H9 (cell line): ENCODE data around the gene SLC22A3. TPM values are rescaled to one million over a fixed set of nuclear protein-coding genes. Genes with fewer than 3 reads are reported as not detected.

Source experiments
- DNase-seq: peaks from one replicate; pipeline ENCODE4 v3.0.0-alpha.2; 2017
- H2AFZ ChIP-seq: one replicate; pipeline ENCODE4 v1.6.1; 2013; ENCODE audit warnings: mild to moderate bottlenecking, low read length, control low read depth, moderate library complexity
- H2AK5ac ChIP-seq: 2 replicates; pipeline ENCODE4 v1.6.1; 2013; ENCODE audit warnings: low read length, control low read depth, mixed read lengths; ENCODE audit not compliant: insufficient read length
- H2BK120ac ChIP-seq: one replicate; pipeline ENCODE4 v1.6.1; 2013; ENCODE audit warnings: low read depth, mild to moderate bottlenecking, low read length, control low read depth, inconsistent platforms; ENCODE audit not compliant: poor library complexity, severe bottlenecking
- H2BK12ac ChIP-seq: 2 replicates; pipeline ENCODE4 v1.6.1; 2013; ENCODE audit warnings: low read length, control low read depth, mixed read lengths, low read depth; ENCODE audit not compliant: insufficient read length
- H2BK15ac ChIP-seq: 2 replicates; pipeline ENCODE4 v1.6.1; 2013; ENCODE audit warnings: low read depth, low read length, control low read depth
- H2BK20ac ChIP-seq: one replicate; pipeline ENCODE4 v1.6.1; 2013; ENCODE audit warnings: low read depth, mild to moderate bottlenecking, low read length, control low read depth, inconsistent platforms; ENCODE audit not compliant: poor library complexity, severe bottlenecking
- H2BK5ac ChIP-seq: 2 replicates; pipeline ENCODE4 v1.6.1; 2013; ENCODE audit warnings: low read length, control low read depth, mixed read lengths; ENCODE audit not compliant: insufficient read length
- H3K14ac ChIP-seq: 2 replicates; pipeline ENCODE4 v1.6.1; 2013; ENCODE audit warnings: low read length, control low read depth; ENCODE audit not compliant: insufficient read depth
- H3K18ac ChIP-seq: 2 replicates; pipeline ENCODE4 v1.6.1; 2013; ENCODE audit warnings: low read depth, mild to moderate bottlenecking, mixed read lengths, low read length, control low read depth; ENCODE audit not compliant: insufficient read length
- H3K23ac ChIP-seq: 2 replicates; pipeline ENCODE4 v1.6.1; 2013; ENCODE audit warnings: low read length, control low read depth, mixed read lengths, low read depth; ENCODE audit not compliant: insufficient read length
- H3K23me2 ChIP-seq: 2 replicates; pipeline ENCODE4 v1.6.1; 2013; ENCODE audit warnings: low read depth, mild to moderate bottlenecking, mixed read lengths, low read length, control low read depth; ENCODE audit not compliant: insufficient read length, poor library complexity, severe bottlenecking
- H3K27ac ChIP-seq: 2 replicates; pipeline ENCODE4 v1.5.1; 2013; ENCODE audit warnings: low read length, control low read depth, mixed read lengths, low read depth; ENCODE audit not compliant: insufficient read length
- H3K27me3 ChIP-seq: 2 replicates; pipeline ENCODE4 v1.6.1; 2013; ENCODE audit warnings: low read length, control low read depth, inconsistent platforms; ENCODE audit not compliant: insufficient read depth
- H3K4ac ChIP-seq: 2 replicates; pipeline ENCODE4 v1.6.1; 2013; ENCODE audit warnings: low read depth, mild to moderate bottlenecking, control low read depth, inconsistent platforms, low read length, moderate library complexity
- H3K4me1 ChIP-seq: 2 replicates; pipeline ENCODE4 v1.6.1; 2013; ENCODE audit warnings: low read length, control low read depth, inconsistent platforms; ENCODE audit not compliant: insufficient read depth
- H3K4me2 ChIP-seq: 2 replicates; pipeline ENCODE4 v1.6.1; 2013; ENCODE audit warnings: low read length, control low read depth, mixed read lengths; ENCODE audit not compliant: insufficient read length, insufficient read depth
- H3K56ac ChIP-seq: 2 replicates; pipeline ENCODE4 v1.6.1; 2013; ENCODE audit warnings: low read depth, mild to moderate bottlenecking, mixed read lengths, low read length, control low read depth; ENCODE audit not compliant: insufficient read length
- H3K79me1 ChIP-seq: 2 replicates; pipeline ENCODE4 v1.6.1; 2013; ENCODE audit warnings: low read depth, mild to moderate bottlenecking, moderate library complexity, low read length, control low read depth, inconsistent platforms; ENCODE audit not compliant: insufficient read depth, poor library complexity, severe bottlenecking
- H3K79me2 ChIP-seq: 2 replicates; pipeline ENCODE4 v1.6.1; 2013; ENCODE audit warnings: low read length, control low read depth, inconsistent platforms; ENCODE audit not compliant: insufficient read depth
- H3K9ac ChIP-seq: 2 replicates; pipeline ENCODE4 v1.6.1; 2013; ENCODE audit warnings: low read length, control low read depth, mixed read lengths; ENCODE audit not compliant: insufficient read length; ENCODE audit errors: extremely low read depth
- H3K9me3 ChIP-seq: one replicate; pipeline ENCODE4 v1.6.1; 2013; ENCODE audit warnings: low read depth, low read length, inconsistent platforms; ENCODE audit not compliant: control insufficient read depth
- H3T11ph ChIP-seq: one replicate; pipeline ENCODE4 v1.6.1; 2013; ENCODE audit warnings: mild to moderate bottlenecking, low read length, control low read depth, inconsistent platforms
- H4K20me1 ChIP-seq: one replicate; pipeline ENCODE4 v1.6.1; 2013; ENCODE audit not compliant: control insufficient read depth, insufficient read length, insufficient read depth
- H4K5ac ChIP-seq: 2 replicates; pipeline ENCODE4 v1.6.1; 2013; ENCODE audit warnings: low read depth, mild to moderate bottlenecking, mixed read lengths, low read length, control low read depth; ENCODE audit not compliant: insufficient read length
- H4K8ac ChIP-seq: replicated peaks from 2 replicates; pipeline ENCODE4 v1.6.1; 2013; ENCODE audit warnings: low read length, control low read depth, mixed read lengths, low read depth; ENCODE audit not compliant: insufficient read length
- H4K91ac ChIP-seq: 2 replicates; pipeline ENCODE4 v1.6.1; 2013; ENCODE audit warnings: low read depth, mild to moderate bottlenecking, moderate library complexity, mixed read lengths, low read length, control low read depth; ENCODE audit not compliant: insufficient read length
- H3K27ac Mint-ChIP-seq, 3 experiments: 2 replicates in 2 of 3; 3 replicates in 1 of 3; pipeline ENCODE4 v1.8.0; 2020 to 2021; ENCODE audit warnings: mixed read lengths in 3 of 3, mild to moderate bottlenecking in 1 of 3, moderate library complexity in 1 of 3
- H3K27me3 Mint-ChIP-seq: 2 replicates; pipeline ENCODE4 v1.8.0; 2021; ENCODE audit warnings: low read depth, mild to moderate bottlenecking, moderate library complexity, mixed read lengths
- H3K36me3 Mint-ChIP-seq, 3 experiments: 2 replicates in 2 of 3; 3 replicates in 1 of 3; pipeline ENCODE4 v1.8.0; 2020 to 2021; ENCODE audit warnings: low read depth in 3 of 3, mixed read lengths in 3 of 3; ENCODE audit not compliant: insufficient read depth in 1 of 3
- H3K4me1 Mint-ChIP-seq, 2 experiments: 2 replicates each; pipeline ENCODE4 v1.8.0; 2020; ENCODE audit warnings: mixed read lengths in 2 of 2
- H3K4me3 Mint-ChIP-seq, 2 experiments: 2 replicates in 1 of 2; 3 replicates in 1 of 2; pipeline ENCODE4 v1.8.0; 2020 to 2021; ENCODE audit warnings: mild to moderate bottlenecking in 2 of 2, mixed read lengths in 2 of 2, moderate library complexity in 1 of 2
- H3K9me3 Mint-ChIP-seq, 2 experiments: 2 replicates in 1 of 2; 3 replicates in 1 of 2; pipeline ENCODE4 v1.8.0; 2020; ENCODE audit warnings: mild to moderate bottlenecking in 2 of 2, mixed read lengths in 2 of 2, moderate library complexity in 1 of 2
- WGBS: extraction: QIAGEN DNeasy Blood & Tissue Kit; methylation state at CpG from one replicate; pipeline ENCODE4 v1.1.7; 2013; ENCODE audit warnings: missing lambda C conversion rate, low lambda C conversion rate, mixed read lengths; ENCODE audit not compliant: insufficient read length; ENCODE audit errors: extremely low coverage; 5-methylcytosine and 5-hydroxymethylcytosine counted together
- total RNA-seq: library from RNA; stranded (reverse); gene quantifications from 2 replicates; pipeline ENCODE4 v1.2.1, GENCODE V29; 2021
- TF ChIP-seq, protein P1 (sequence below): fragments of 200-600 bp; sonication (generic); conservative IDR thresholded peaks from 3 replicates; pipeline ENCODE4 v1.8.0; 2021; ENCODE audit warnings: antibody characterized with exemption, mild to moderate bottlenecking

SLC22A3 gene
- total RNA-seq, 1 experiment from 2014 or later: 2.7 TPM

DNA sequence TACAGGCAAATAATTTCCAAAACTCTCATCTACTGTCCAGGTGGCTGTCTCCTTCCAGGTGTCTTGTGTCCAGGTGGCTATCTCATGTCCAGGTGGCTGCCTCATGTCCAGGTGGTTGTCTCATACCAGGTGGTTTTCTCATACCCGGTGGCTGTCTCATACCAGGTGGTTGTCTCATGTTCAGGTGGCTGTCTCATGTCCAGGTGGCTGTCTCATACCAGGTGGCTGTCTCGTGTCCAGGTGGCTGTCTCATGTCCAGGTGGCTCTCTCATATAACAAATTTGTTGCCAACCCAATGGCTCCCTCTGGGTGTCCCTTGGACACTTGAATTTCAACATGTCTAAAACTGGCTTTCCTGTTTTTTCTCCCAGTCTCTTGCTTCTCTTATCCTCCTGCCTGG is 14.3 kb upstream of the SLC22A3 start:
- no peak for DNase-seq
- Histone ChIP-seq H3K4me1 (no peaks in the 10 kb centered on the region), H2BK5ac (no peak overlapping the region), H3K9ac (no peak overlapping the region), H3K56ac (no peak overlapping the region), H3K27ac (no peak overlapping the region), H3T11ph (no peak overlapping the region), H3K79me1 (no peaks in the 10 kb centered on the region), H2AK5ac (no peak overlapping the region), H4K5ac (no peak overlapping the region), H3K9me3 (no peaks in the 10 kb centered on the region), H3K4ac (no peak overlapping the region), H2BK15ac (no peak overlapping the region), H2BK12ac (no peak overlapping the region), H2BK120ac (no peak overlapping the region), H3K14ac (no peak overlapping the region), H3K23ac (no peak overlapping the region), H2AFZ (no peak overlapping the region), H4K8ac (no peak overlapping the region), H3K23me2 (no peaks in the 10 kb centered on the region), H3K4me2 (no peak overlapping the region), H3K18ac (no peak overlapping the region), H2BK20ac (no peak overlapping the region), H4K20me1 (no peaks in the 10 kb centered on the region), H4K91ac (no peak overlapping the region), H3K79me2 (no peaks in the 10 kb centered on the region), H3K27me3 (no peaks in the 10 kb centered on the region)
- H3K4me1 Mint-ChIP-seq: peaks cover 0 to 6% of the 10 kb centered on the region in 2 experiments; a peak in 2 of 4 replicates
- no CpG with 5 or more reads among the region's 2 CpGs for WGBS
- no peaks in the 10 kb centered on the region for H3K36me3 Mint-ChIP-seq
- no peak overlapping the region for H3K4me3 Mint-ChIP-seq
- peaks cover 3% of the 10 kb centered on the region for H3K27me3 Mint-ChIP-seq
- no peak overlapping the region; a peak in 1 of 7 replicates for H3K27ac Mint-ChIP-seq
- TF ChIP-seq, protein P1, sequence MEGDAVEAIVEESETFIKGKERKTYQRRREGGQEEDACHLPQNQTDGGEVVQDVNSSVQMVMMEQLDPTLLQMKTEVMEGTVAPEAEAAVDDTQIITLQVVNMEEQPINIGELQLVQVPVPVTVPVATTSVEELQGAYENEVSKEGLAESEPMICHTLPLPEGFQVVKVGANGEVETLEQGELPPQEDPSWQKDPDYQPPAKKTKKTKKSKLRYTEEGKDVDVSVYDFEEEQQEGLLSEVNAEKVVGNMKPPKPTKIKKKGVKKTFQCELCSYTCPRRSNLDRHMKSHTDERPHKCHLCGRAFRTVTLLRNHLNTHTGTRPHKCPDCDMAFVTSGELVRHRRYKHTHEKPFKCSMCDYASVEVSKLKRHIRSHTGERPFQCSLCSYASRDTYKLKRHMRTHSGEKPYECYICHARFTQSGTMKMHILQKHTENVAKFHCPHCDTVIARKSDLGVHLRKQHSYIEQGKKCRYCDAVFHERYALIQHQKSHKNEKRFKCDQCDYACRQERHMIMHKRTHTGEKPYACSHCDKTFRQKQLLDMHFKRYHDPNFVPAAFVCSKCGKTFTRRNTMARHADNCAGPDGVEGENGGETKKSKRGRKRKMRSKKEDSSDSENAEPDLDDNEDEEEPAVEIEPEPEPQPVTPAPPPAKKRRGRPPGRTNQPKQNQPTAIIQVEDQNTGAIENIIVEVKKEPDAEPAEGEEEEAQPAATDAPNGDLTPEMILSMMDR: no peak
- H3K9me3 Mint-ChIP-seq: no peaks in the 10 kb centered on the region
